HEK293T (cell line): ENCODE measurements around the gene C1RL.

ENCODE experiments used
- CTCF ChIA-PET: fragments of 350-600 bp; formaldehyde crosslinking; extraction: SDS; loops from one replicate; lab custom pipeline; 2021; ENCODE audit warnings: antibody characterized with exemption, inconsistent platforms; lab: Yijun Ruan, JAX
- POLR2A ChIA-PET: fragments of 350-600 bp; formaldehyde crosslinking; extraction: SDS; loops from one replicate; lab custom pipeline; 2020; ENCODE audit warnings: antibody characterized with exemption, inconsistent platforms; lab: Yijun Ruan, JAX
- DNase-seq: peaks from one replicate; pipeline ENCODE4 v3.0.0; 2012; ENCODE audit warnings: mixed read lengths; ENCODE audit errors: extremely low spot score
- ARNT ChIP-seq: fragments of 450-650 bp; IDR thresholded peaks from 2 replicates; pipeline ENCODE4 v1.6.1; 2017; ENCODE audit warnings: mild to moderate bottlenecking
- BHLHE40 ChIP-seq: fragments of 450-650 bp; IDR thresholded peaks from 2 replicates; pipeline ENCODE4 v1.6.1; 2016; ENCODE audit warnings: mild to moderate bottlenecking, moderate library complexity, borderline replicate concordance
- CTBP1 ChIP-seq: fragments of 450-650 bp; IDR thresholded peaks from 2 replicates; pipeline ENCODE4 v1.6.1; 2016; ENCODE audit warnings: borderline replicate concordance
- ELF4 ChIP-seq: fragments of 450-650 bp; IDR thresholded peaks from 2 replicates; pipeline ENCODE4 v1.6.1; 2017; ENCODE audit warnings: antibody characterized with exemption
- FOXA1 ChIP-seq: fragments of 450-650 bp; IDR thresholded peaks from 2 replicates; pipeline ENCODE4 v1.6.1; 2016; ENCODE audit warnings: mild to moderate bottlenecking
- FOXK2 ChIP-seq: fragments of 450-650 bp; IDR thresholded peaks from 2 replicates; pipeline ENCODE4 v1.6.1; 2016; ENCODE audit warnings: mild to moderate bottlenecking
- FOXM1 ChIP-seq: fragments of 450-650 bp; IDR thresholded peaks from 2 replicates; pipeline ENCODE4 v1.6.1; 2017; ENCODE audit warnings: mild to moderate bottlenecking, borderline replicate concordance
- HDGF ChIP-seq: fragments of 450-650 bp; IDR thresholded peaks from 2 replicates; pipeline ENCODE4 v1.6.1; 2017; ENCODE audit warnings: antibody characterized with exemption, borderline replicate concordance
- L3MBTL2 ChIP-seq: fragments of 450-650 bp; conservative IDR thresholded peaks from 2 replicates; pipeline ENCODE4 v1.6.1; 2016; ENCODE audit warnings: mild to moderate bottlenecking
- LEF1 ChIP-seq: fragments of 450-650 bp; IDR thresholded peaks from 2 replicates; pipeline ENCODE4 v1.6.1; 2017; ENCODE audit warnings: mild to moderate bottlenecking, borderline replicate concordance
- NFRKB ChIP-seq: fragments of 450-650 bp; IDR thresholded peaks from 2 replicates; pipeline ENCODE4 v1.6.1; 2016; ENCODE audit warnings: mild to moderate bottlenecking, moderate library complexity
- SP1 ChIP-seq: fragments of 450-650 bp; IDR thresholded peaks from 2 replicates; pipeline ENCODE4 v1.6.1; 2017
- SUZ12 ChIP-seq: fragments of 450-650 bp; IDR thresholded peaks from 2 replicates; pipeline ENCODE4 v1.6.1; 2016; ENCODE audit warnings: mild to moderate bottlenecking
- TARDBP ChIP-seq: fragments of 450-650 bp; IDR thresholded peaks from 2 replicates; pipeline ENCODE4 v1.6.1; 2016
- ZNF384 ChIP-seq: fragments of 450-650 bp; IDR thresholded peaks from 2 replicates; pipeline ENCODE4 v1.6.1; 2016
- TF ChIP-seq, protein P1 (sequence below): fragments of 450-650 bp; IDR thresholded peaks from 2 replicates; pipeline ENCODE4 v1.6.1; 2016

C1RL gene

GRCh38 chr12:7137908-7138307 is 28.9 kb upstream of the C1RL start:
- CTCF ChIA-PET, result no interaction called here
- TF ChIP-seq NFRKB (no peak), LEF1 (no peak), SUZ12 (no peak), ZNF384 (no peak), FOXM1 (no peak), CTBP1 (no peak), SP1 (no peak), L3MBTL2 (no peak), FOXK2 (no peak), ARNT (no peak), ELF4 (no peak), TARDBP (no peak), FOXA1 (no peak)
- TF ChIP-seq, protein P1, sequence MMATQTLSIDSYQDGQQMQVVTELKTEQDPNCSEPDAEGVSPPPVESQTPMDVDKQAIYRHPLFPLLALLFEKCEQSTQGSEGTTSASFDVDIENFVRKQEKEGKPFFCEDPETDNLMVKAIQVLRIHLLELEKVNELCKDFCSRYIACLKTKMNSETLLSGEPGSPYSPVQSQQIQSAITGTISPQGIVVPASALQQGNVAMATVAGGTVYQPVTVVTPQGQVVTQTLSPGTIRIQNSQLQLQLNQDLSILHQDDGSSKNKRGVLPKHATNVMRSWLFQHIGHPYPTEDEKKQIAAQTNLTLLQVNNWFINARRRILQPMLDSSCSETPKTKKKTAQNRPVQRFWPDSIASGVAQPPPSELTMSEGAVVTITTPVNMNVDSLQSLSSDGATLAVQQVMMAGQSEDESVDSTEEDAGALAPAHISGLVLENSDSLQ, result no peak
- POLR2A ChIA-PET, result no interaction called here
- DNase-seq, result no peak

- POLR2A ChIA-PET, result no interaction called here
- CTCF ChIA-PET, result interaction anchor here (1.3 kb wide), 1 partner anchor 8 kb away, joined by 3 read pairs; no protein-coding TSS in a partner anchor
Observed at GRCh38 chr12:7136676-7137075, 27.7 kb upstream of the C1RL start.

GRCh38 chr12:7136071-7136470 is 27.1 kb upstream of the C1RL start:
- no peak for DNase-seq
- POLR2A ChIA-PET, result no interaction called here
- no peak for TF ChIP-seq SP1
- no peak for TF ChIP-seq SUZ12
- TF ChIP-seq ZNF384, result no peak
- TF ChIP-seq, protein P1, result no peak
- no peak for TF ChIP-seq FOXK2
- no peak for TF ChIP-seq ELF4
- TF ChIP-seq CTBP1, result no peak
- TF ChIP-seq ARNT, result no peak
- TF ChIP-seq NFRKB, result no peak
- TF ChIP-seq TARDBP, result no peak
- TF ChIP-seq FOXA1, result no peak
- no peak for TF ChIP-seq L3MBTL2
- no peak for TF ChIP-seq FOXM1
- no peak for TF ChIP-seq LEF1
- TF ChIP-seq HDGF, result no peak
- TF ChIP-seq BHLHE40, result no peak
- CTCF ChIA-PET, result interaction anchor here (1.3 kb wide), 1 partner anchor 8 kb away, joined by 3 read pairs; no protein-coding TSS in a partner anchor

More at GRCh38 chr12:7136676-7137075, 27.7 kb upstream of the C1RL start:
- no peak for DNase-seq
- TF ChIP-seq ZNF384 (no peak), FOXM1 (no peak), BHLHE40 (no peak), LEF1 (no peak), SP1 (no peak)

DNA sequence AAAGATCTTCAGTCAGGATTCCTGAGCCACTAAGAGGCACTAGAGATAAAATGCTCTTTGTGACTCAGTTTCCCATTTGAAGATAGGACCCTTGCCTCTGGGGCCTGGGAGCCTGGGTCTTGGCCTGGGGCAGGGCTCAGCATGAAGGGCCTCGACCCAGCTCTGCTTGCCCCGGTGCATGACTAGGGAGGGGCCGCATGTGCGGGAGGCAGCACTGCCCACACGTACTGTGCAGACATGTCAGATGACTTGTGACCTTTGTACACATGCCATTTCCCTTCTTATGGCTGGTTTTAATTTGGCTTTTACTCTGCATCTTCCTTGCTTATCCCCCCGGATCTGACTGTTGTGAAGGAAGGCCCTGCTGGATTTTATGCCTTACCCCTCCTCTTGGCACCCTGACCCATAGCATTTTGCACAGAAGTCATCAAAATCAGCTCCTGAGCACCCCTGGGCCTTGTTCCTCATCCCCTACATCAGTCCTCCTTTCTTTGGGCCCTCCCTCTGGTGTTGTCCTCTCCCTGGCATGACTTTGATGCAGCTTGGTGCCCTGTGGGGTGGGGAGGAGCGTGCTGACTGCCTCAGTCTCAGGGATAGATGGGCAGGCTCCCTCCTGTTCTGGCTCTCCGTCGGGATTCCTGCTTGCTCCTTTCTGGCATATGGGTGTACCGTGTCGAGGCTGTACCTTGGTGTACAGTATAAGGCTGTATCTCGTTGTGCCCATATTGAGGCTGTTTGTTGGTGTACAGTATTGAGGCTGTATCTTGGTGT is 25.6 kb upstream of the C1RL start:
- POLR2A ChIA-PET, result interaction anchor here (0.6 kb wide), 1 partner anchor 214 kb away, joined by 3 read pairs; no protein-coding TSS in a partner anchor
- CTCF ChIA-PET, result interaction anchor here (1.2 kb wide), 1 partner anchor 10 kb away, joined by 5 read pairs; no protein-coding TSS in a partner anchor
- no peak for TF ChIP-seq LEF1
- no peak for TF ChIP-seq SP1
- TF ChIP-seq ZNF384, result no peak
- no peak for TF ChIP-seq TARDBP
- no peak for TF ChIP-seq BHLHE40
- no peak for TF ChIP-seq L3MBTL2
- TF ChIP-seq FOXM1, result no peak
- TF ChIP-seq FOXK2, result no peak
- TF ChIP-seq, protein P1, result no peak
- TF ChIP-seq FOXA1, result no peak
- TF ChIP-seq NFRKB, result no peak
- TF ChIP-seq CTBP1, result no peak
- no peak for TF ChIP-seq HDGF
- no peak for TF ChIP-seq ARNT

DNA sequence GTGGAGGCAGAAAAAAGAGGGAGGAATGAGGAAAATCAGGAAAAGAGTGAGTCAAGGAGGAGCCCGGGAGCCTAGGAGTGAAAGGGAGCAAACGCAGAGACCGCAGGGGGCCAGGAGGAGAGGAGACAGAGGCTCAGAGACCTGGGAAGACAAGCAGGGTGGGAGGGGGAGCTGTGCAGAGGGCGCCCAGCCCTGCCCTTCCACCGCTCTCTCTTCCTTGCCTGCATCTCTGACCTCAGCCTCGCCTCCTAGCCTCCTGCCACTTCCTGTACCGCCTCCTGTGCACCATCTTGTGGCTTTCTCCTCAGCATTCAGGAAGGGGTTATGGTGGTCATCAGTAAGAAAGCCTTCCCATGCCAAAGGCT is 22.5 kb upstream of the C1RL start:
- CTCF ChIA-PET, result interaction anchor here (1.4 kb wide), 1 partner anchor 13 kb away, joined by 4 read pairs; no protein-coding TSS in a partner anchor
- DNase-seq, result no peak
- TF ChIP-seq CTBP1, result no peak
- TF ChIP-seq LEF1, result no peak
- no peak for TF ChIP-seq ZNF384
- TF ChIP-seq, protein P1, result no peak
- TF ChIP-seq FOXA1, result no peak
- no peak for TF ChIP-seq FOXK2
- TF ChIP-seq SP1, result no peak
- no peak for TF ChIP-seq HDGF
- TF ChIP-seq FOXM1, result no peak
- POLR2A ChIA-PET, result interaction anchor here (1.8 kb wide), 2 partner anchors 10 to 187 kb away, joined by 4 to 10 read pairs; partner anchors contain the start of genes C12orf57 and RNU7-1

More for the DNA sequence above, 25.6 kb upstream of the C1RL start:
- DNase-seq, result no peak
